Stimulated activated CD4-positive, alpha-beta T cell treated with anti-CD3 and anti-CD28 coated beads, TNF-alpha, amount 100 ng/mL, for 48 hours (primary cell): ENCODE data around the gene ACOT7.
"Not testable (repeated sequence)": the region's sequence is repeated elsewhere in the genome, so short reads cannot be mapped to it uniquely, and the experiment has no call there.

Source experiments
- DNase-seq, 3 donors: peaks; one replicate each; pipeline ENCODE4 v3.0.0-alpha.2; 2020; ENCODE audit warnings: low read depth in 3 of 3

ACOT7 gene

GRCh38 chr1:6393400-6394187 lies at the start of gene ACOT7:
ACOT7 (minus strand) TSS chr1:6393767; CDS start chr1:6393399, 368 bp downstream.
- DNase-seq: peak; percentile 80 to 92 (median 83)

GRCh38 chr1:6441586-6441985 lies 48.0 kb upstream of the ACOT7 start:
- DNase-seq: no peak

- DNase-seq: peak; percentile 41 to 79 (median 57)
Measured at GRCh38 chr1:6440198-6441126, 46.9 kb upstream of the ACOT7 start.

- DNase-seq: peak; percentile 46 to 61 (median 58)
Measured at GRCh38 chr1:6438047-6438525, 44.5 kb upstream of the ACOT7 start.

GRCh38 chr1:6437012-6437700 lies 43.6 kb upstream of the ACOT7 start:
- not testable (repeated sequence) for DNase-seq

- not testable (repeated sequence) for DNase-seq
Measured at GRCh38 chr1:6436277-6436676, 42.7 kb upstream of the ACOT7 start.

- DNase-seq: no peak
Measured at GRCh38 chr1:6435547-6435946, 42.0 kb upstream of the ACOT7 start.

- DNase-seq: no peak
Measured at GRCh38 chr1:6435129-6435528, 41.6 kb upstream of the ACOT7 start.

- no peak for DNase-seq
Measured at GRCh38 chr1:6434186-6434585, 40.6 kb upstream of the ACOT7 start.

GRCh38 chr1:6431645-6432579 lies 38.3 kb upstream of the ACOT7 start:
- not testable (repeated sequence) for DNase-seq

GRCh38 chr1:6429660-6430411 lies 36.3 kb upstream of the ACOT7 start:
- DNase-seq: not testable (repeated sequence)

- not testable (repeated sequence) for DNase-seq
Measured at GRCh38 chr1:6428453-6428852, 34.9 kb upstream of the ACOT7 start.

GRCh38 chr1:6427441-6428390 lies 34.1 kb upstream of the ACOT7 start:
- DNase-seq: no peak

GRCh38 chr1:6426972-6427350 lies 33.4 kb upstream of the ACOT7 start:
- DNase-seq: no peak

GRCh38 chr1:6426277-6426971 lies 32.9 kb upstream of the ACOT7 start:
- DNase-seq: no peak

- DNase-seq: no peak
Measured at GRCh38 chr1:6425658-6426057, 32.1 kb upstream of the ACOT7 start.

- no peak for DNase-seq
Measured at GRCh38 chr1:6424619-6425593, 31.3 kb upstream of the ACOT7 start, which contains the start of gene ESPN. ESPN (plus strand) TSS chr1:6424776; CDS start chr1:6424956, 180 bp downstream.
